ENCODE data around the gene OXGR1.
"Not testable (repeated sequence)": the region's sequence is repeated elsewhere in the genome, so short reads cannot be mapped to it uniquely, and the experiment has no call there.

The OXGR1 gene

GRCh38 chr13:97004886-97005285, 10.6 kb upstream of the OXGR1 start:
- no peak for DNase-seq

GRCh38 chr13:97004096-97004876, 10.0 kb upstream of the OXGR1 start:
- no peak for DNase-seq

GRCh38 chr13:97003071-97003470, 8.8 kb upstream of the OXGR1 start:
- DNase-seq, result no peak

- DNase-seq, result no peak
Measured at GRCh38 chr13:97002581-97002980, 8.3 kb upstream of the OXGR1 start.

GRCh38 chr13:97001636-97002035, 7.4 kb upstream of the OXGR1 start:
- DNase-seq, result no peak

GRCh38 chr13:97000295-97000925, 6.1 kb upstream of the OXGR1 start:
- no peak for DNase-seq

GRCh38 chr13:96999091-96999490, 4.8 kb upstream of the OXGR1 start:
- no peak for DNase-seq

- no peak for DNase-seq
Measured at GRCh38 chr13:96998051-96998450, 3.8 kb upstream of the OXGR1 start.

- no peak for DNase-seq
Measured at GRCh38 chr13:96996886-96997285, 2.6 kb upstream of the OXGR1 start.

- no peak for DNase-seq
Measured at GRCh38 chr13:96996107-96996506, 1.8 kb upstream of the OXGR1 start.

GRCh38 chr13:96994858-96995243, 575 bp upstream of the OXGR1 start:
- no peak for DNase-seq

- DNase-seq, result no peak
Measured at GRCh38 chr13:96993634-96994016, 651 bp downstream of the OXGR1 start.

- no peak for DNase-seq
Measured at GRCh38 chr13:96992633-96993032, 1.6 kb downstream of the OXGR1 start.

- no peak for DNase-seq
Measured at GRCh38 chr13:96991072-96991471, 3.2 kb downstream of the OXGR1 start.

GRCh38 chr13:96988441-96988840, 5.8 kb downstream of the OXGR1 start:
- no peak for DNase-seq

GRCh38 chr13:96984051-96984508, 10.2 kb downstream of the OXGR1 start:
- DNase-seq, result no peak

GRCh38 chr13:96982672-96983071, 11.6 kb downstream of the OXGR1 start:
- no peak for DNase-seq

- not testable (repeated sequence) for DNase-seq
Measured at GRCh38 chr13:96979861-96980260, 14.4 kb downstream of the OXGR1 start.

GRCh38 chr13:96968027-96968426, 26.2 kb downstream of the OXGR1 start:
- no peak for DNase-seq

GRCh38 chr13:96967248-96967745, 27.0 kb downstream of the OXGR1 start:
- no peak for DNase-seq

GRCh38 chr13:96966415-96967102, 27.7 kb downstream of the OXGR1 start:
- no peak for DNase-seq

GRCh38 chr13:96963786-96964475, 30.3 kb downstream of the OXGR1 start:
- DNase-seq, result no peak

- no peak for DNase-seq
Measured at GRCh38 chr13:96960379-96960778, 33.9 kb downstream of the OXGR1 start.

All from CD4-positive, alpha-beta T cell treated with Interleukin-6 for 4 hours (primary cell).